ENCODE results near the gene LIFR. TPM values are rescaled to one million over a fixed set of nuclear protein-coding genes. Genes with fewer than 3 reads are reported as not detected.

The LIFR gene
- total RNA-seq, 1 experiment from 2014 or later, result 22.0 TPM

DNA sequence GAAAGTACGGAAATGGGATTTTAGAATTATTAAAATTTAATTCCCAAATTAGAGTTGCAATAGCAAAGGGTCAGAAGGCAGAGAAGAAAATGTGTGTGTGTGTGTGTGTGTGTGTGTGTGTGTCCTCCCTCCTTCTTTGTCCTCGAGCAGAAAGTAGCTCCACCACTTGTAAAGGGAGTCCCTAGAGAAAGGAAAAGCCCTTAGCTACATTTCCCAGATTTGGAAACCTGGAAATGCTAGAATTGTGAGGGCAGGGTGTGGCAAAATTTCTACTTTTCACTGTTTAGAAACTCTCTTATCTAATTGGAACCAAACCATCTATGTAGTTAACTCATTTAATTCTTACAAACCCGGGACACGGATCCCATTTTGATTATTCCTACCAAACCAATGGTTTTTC, 33.2 kb upstream of the LIFR start:
- H3K27me3 ChIP-seq (ENCODE audit: insufficient read depth, low read depth), result no peaks in the 10 kb centered on the region
- no peak for DNase-seq
- no peaks in the 10 kb centered on the region for H3K79me2 ChIP-seq (ENCODE audit: low read depth)
- H3K36me3 ChIP-seq (ENCODE audit: low read depth), result no peaks in the 10 kb centered on the region
- no peak for TF ChIP-seq EZH2 (IDR thresholded peaks at IDR 0.05; ENCODE audit: low read depth)
- TF ChIP-seq, protein P1, sequence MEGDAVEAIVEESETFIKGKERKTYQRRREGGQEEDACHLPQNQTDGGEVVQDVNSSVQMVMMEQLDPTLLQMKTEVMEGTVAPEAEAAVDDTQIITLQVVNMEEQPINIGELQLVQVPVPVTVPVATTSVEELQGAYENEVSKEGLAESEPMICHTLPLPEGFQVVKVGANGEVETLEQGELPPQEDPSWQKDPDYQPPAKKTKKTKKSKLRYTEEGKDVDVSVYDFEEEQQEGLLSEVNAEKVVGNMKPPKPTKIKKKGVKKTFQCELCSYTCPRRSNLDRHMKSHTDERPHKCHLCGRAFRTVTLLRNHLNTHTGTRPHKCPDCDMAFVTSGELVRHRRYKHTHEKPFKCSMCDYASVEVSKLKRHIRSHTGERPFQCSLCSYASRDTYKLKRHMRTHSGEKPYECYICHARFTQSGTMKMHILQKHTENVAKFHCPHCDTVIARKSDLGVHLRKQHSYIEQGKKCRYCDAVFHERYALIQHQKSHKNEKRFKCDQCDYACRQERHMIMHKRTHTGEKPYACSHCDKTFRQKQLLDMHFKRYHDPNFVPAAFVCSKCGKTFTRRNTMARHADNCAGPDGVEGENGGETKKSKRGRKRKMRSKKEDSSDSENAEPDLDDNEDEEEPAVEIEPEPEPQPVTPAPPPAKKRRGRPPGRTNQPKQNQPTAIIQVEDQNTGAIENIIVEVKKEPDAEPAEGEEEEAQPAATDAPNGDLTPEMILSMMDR (conservative IDR thresholded peaks at IDR 0.05), result no peak
- no peaks in the 10 kb centered on the region for H3F3A ChIP-seq (ENCODE audit: insufficient read depth, low read depth)
- H3K9me3 ChIP-seq (ENCODE audit: insufficient read depth, low read depth), result no peaks in the 10 kb centered on the region
- H3K9me2 ChIP-seq (ENCODE audit: insufficient read depth), result no peaks in the 10 kb centered on the region
- H3K4me1 ChIP-seq (replicated peaks; ENCODE audit: insufficient read depth), result peaks cover 1% of the 10 kb centered on the region
- no peak overlapping the region for H3K4me3 ChIP-seq
- H3K27ac ChIP-seq, result no peak overlapping the region
- H3K4me2 ChIP-seq, result no peak overlapping the region
- no TSS peak for BruUV-seq (replicated peaks)
- intact Hi-C loops (cut with micrococcal nuclease; ENCODE audit: unreplicated experiment), result no loop called here
- H2AFZ ChIP-seq, result no peak overlapping the region
- POLR2A ChIA-PET (ENCODE audit: unreplicated experiment), result no interaction called here
- CTCF ChIA-PET, result interaction anchor here (1.0 kb wide), 1 partner anchor 148 kb away, joined by 3 read pairs; no protein-coding TSS in a partner anchor
- H4K20me1 ChIP-seq (ENCODE audit: insufficient read depth), result no peaks in the 10 kb centered on the region

DNA sequence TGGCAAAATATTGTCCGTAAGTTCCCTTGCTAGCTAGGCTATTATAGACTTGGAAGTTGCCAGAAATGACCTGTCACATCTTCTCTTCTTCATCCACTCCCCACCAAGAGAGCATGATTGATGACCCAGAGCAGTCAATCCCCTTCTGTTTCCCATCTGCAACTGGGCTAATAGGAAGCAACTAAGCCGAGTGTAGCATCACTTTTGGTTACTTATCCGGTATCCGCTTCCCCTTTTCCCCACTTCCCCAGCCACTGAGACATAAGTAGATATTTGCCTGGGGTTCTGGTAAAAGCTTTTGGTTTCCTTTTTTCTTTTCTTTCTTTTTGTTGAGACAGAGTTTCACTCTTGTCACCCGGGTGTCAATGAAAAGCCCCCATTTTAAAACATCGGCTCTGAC, 29.4 kb upstream of the LIFR start:
- Histone ChIP-seq H3K79me2 (ENCODE audit: low read depth) (no peaks in the 10 kb centered on the region), H3K27me3 (ENCODE audit: insufficient read depth, low read depth) (no peaks in the 10 kb centered on the region), H3K9me2 (ENCODE audit: insufficient read depth) (no peaks in the 10 kb centered on the region), H3F3A (ENCODE audit: insufficient read depth, low read depth) (no peaks in the 10 kb centered on the region), H3K27ac (no peak overlapping the region), H2AFZ (no peak overlapping the region), H3K4me1 (replicated peaks; ENCODE audit: insufficient read depth) (no peaks in the 10 kb centered on the region), H3K36me3 (ENCODE audit: low read depth) (no peaks in the 10 kb centered on the region), H3K4me3 (no peak overlapping the region), H3K9me3 (ENCODE audit: insufficient read depth, low read depth) (no peaks in the 10 kb centered on the region), H3K4me2 (no peak overlapping the region), H4K20me1 (ENCODE audit: insufficient read depth) (no peaks in the 10 kb centered on the region)
- ChIA-PET POLR2A (ENCODE audit: unreplicated experiment) (no interaction called here), CTCF (interaction anchor here (0.6 kb wide), 1 partner anchor 246 kb away, joined by 3 read pairs; no protein-coding TSS in a partner anchor)
- intact Hi-C loops (cut with micrococcal nuclease; ENCODE audit: unreplicated experiment), result no loop called here
- DNase-seq, result no peak
- TF ChIP-seq, protein P1 (conservative IDR thresholded peaks at IDR 0.05), result no peak
- TF ChIP-seq EZH2 (IDR thresholded peaks at IDR 0.05; ENCODE audit: low read depth), result no peak
- BruUV-seq (replicated peaks), result no TSS peak

- Histone ChIP-seq H3K9me2 (ENCODE audit: insufficient read depth) (no peaks in the 10 kb centered on the region), H3F3A (ENCODE audit: insufficient read depth, low read depth) (no peaks in the 10 kb centered on the region), H3K27me3 (ENCODE audit: insufficient read depth, low read depth) (no peaks in the 10 kb centered on the region), H3K36me3 (ENCODE audit: low read depth) (no peaks in the 10 kb centered on the region), H4K20me1 (ENCODE audit: insufficient read depth) (no peaks in the 10 kb centered on the region), H3K4me3 (no peak overlapping the region), H3K27ac (no peak overlapping the region), H3K4me2 (no peak overlapping the region), H3K4me1 (replicated peaks; ENCODE audit: insufficient read depth) (no peaks in the 10 kb centered on the region), H3K9me3 (ENCODE audit: insufficient read depth, low read depth) (no peaks in the 10 kb centered on the region), H2AFZ (no peak overlapping the region), H3K79me2 (ENCODE audit: low read depth) (no peaks in the 10 kb centered on the region)
- BruUV-seq (replicated peaks), result no TSS peak
- no peak for TF ChIP-seq EZH2 (IDR thresholded peaks at IDR 0.05; ENCODE audit: low read depth)
- TF ChIP-seq, protein P1 (conservative IDR thresholded peaks at IDR 0.05), result no peak
- ChIA-PET POLR2A (ENCODE audit: unreplicated experiment) (interaction anchor here (0.7 kb wide), 1 partner anchor 84 kb away, joined by 8 read pairs; no protein-coding TSS in a partner anchor), CTCF (no interaction called here)
- DNase-seq, result no peak
- intact Hi-C loops (cut with micrococcal nuclease; ENCODE audit: unreplicated experiment), result no loop called here
Observed at GRCh38 chr5:38583500-38583899, 27.1 kb upstream of the LIFR start.

All from PC-9 (cell line).